Hematopoietic multipotent progenitor cell treated with erythropoietin and hydrocortisone succinate and interleukin-3 and kit ligand, for 15 days (in vitro differentiated cells): Measurements from ENCODE around the gene ATXN3.
"Not testable (repeated sequence)": the region's sequence is repeated elsewhere in the genome, so short reads cannot be mapped to it uniquely, and the experiment has no call there.

Experiments
- DNase-seq: peaks from one replicate; pipeline ENCODE4 v3.0.0-alpha.2; 2015; ENCODE audit warnings: low spot score

The ATXN3 gene

DNA sequence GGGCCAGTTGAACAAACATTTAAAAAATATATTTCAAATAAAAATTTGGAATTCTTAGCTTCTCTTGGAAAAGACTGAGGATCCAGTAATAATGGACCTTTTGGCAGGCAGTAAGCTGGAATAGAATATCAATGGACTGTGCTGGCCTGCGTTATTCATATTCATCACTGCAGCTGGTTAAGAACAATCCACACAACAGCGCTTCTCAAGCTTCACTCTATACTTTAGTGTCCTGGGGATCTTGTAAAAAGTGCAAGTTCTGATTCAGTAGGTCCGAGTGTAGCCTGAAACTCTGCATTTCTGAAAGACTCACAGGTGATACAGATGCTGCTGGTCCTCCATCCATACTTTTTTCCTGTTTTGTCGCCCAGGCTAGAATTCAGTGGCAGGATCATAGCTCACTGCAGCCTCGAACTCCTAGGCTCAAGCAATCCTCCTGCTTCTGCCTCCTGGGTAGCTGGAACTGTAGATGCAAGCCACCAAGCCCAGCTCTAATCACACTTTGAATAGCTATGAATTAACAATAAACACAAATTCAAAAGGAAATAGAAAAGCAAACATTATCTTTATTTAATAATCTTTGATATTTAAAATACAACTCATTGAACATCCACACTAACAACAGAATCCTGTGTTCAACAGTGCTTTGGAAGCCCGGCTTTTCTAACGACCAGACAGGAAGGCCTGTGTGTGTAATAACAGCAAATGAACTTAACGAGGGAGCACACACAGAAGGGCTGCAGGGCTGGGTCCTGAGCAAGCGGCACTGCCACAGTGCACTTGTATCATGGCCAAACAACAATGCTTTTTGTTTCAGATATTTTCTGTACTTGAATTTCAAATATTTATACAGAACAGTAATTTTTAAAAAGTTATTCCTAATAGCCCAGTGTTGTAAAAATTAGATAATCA lies 48.1 kb downstream of the ATXN3 start:
- DNase-seq: no peak

DNA sequence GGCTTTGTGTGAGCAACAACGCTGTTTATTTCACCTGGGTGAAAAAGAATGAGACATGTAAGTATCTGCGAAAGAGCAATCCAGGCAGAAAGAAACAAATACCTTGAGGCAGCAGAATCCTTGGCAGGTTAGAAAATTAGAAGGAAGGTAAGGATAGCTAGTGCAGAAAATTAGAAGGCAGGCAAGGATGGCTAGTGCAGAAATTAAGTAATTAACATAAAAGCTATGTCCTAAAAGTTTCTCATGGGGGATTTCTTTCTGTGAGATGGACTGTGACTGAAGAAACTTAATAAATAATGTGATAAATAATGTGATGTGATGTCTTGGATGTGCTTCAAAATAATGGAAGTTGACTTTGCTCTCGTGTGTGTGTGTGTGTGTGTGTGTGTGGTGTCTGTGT lies 56.6 kb downstream of the ATXN3 start:
- no peak for DNase-seq

DNA sequence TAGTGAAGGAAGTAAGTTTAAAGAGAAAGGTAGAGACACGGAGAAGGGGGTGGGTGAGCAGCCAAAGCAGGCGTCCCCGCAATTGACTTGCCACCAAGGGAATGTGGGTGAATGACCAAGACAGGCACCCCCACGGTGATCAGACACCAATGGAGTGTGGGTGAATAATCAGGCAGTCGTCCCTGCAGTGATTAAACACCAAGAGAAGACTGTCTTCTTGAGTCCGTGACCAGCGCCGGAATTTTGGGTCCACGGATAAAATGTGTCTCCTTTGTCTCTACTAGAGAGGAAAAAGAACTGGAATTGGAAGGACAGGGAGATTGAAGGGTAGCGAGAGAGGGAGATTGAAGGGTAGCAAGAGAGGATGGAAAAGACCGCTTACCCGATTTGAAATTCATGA lies 57.2 kb downstream of the ATXN3 start:
- DNase-seq: not testable (repeated sequence)

DNA sequence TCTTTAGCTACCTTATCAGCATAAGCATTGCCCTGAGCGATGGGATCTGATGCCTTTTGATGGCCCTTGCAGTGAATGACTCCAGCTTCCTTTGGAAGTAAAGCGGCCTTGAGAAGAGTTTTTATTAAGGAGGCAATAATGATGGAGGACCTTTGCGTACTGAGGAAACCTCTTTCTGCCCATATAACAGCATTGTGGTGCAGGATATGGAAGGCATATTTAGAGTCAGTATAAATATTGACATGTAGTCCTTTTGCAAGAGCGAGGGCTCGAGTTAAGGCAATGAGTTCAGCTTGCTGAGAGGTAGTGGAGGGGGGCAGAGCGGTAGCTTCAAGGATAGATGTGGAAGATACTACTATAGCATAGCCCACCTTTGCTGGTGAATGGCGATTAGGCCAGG lies 60.5 kb downstream of the ATXN3 start:
- DNase-seq: not testable (repeated sequence)

DNA sequence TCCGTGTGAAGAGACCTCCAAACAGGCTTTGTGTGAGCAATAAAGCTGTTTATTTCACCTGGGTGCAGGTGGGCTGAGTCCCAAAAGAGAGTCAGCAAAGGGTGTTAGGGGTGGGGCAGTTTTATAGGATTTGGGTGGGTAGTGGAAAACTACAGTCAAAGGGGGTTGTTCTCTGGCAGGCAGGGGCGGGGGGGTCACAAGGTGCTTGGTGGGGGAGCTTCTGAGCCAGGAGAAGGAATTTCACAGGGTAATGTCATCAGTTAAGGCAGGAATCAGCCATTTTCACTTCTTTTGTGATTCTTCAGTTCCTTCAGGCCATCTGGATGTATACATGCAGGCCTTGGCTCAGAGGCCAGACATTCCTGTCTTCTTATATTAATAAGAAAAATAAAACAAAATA lies 64.6 kb downstream of the ATXN3 start:
- DNase-seq: not testable (repeated sequence)

DNA sequence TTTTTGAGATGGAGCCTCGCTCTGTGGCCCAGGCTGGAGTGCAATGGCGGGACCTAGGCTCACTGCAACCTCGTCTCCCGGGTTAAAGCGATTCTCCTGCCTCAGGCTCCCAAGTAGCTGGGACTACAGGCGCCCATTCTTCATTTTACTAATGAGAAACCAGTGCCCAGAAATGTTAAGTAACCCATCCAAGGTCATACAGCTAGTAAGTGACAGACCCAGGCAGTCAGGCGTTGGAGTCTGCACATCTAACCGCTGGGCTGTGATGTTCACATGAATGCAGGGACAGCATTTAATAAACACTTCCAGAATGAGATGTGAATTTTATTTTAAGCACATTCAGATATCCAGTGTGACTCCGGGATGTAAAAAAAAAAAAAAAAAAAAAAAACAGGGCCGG lies 65.2 kb downstream of the ATXN3 start:
- no peak for DNase-seq

DNA sequence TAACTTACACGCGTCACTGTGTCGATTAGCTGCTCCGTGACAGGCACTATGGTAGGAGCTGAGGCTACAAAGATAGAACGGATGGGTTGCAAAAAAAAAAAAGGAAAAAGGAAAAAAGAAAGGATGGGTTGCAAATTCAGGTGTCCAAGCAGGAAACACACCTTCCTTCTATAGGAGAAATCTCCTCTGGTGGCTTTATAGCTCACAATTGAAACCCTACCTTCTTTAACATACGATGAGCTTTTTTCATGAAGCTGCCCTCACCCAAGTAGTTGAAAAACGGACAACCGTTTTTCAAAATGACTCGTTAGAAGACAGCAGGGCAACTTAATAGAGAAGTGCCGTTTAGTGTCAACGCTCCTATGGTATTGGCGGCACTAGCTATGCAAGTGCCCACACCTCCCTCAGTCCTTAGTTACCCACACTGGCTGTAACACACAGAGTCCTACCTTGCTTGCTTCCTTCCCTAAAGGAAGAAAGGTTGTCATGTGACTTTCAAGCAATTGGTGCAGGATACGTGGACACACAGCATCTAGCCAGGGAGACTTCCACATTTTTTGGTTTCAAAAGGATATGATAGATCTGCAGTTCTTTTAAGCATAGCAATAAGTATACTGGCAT lies 65.8 kb downstream of the ATXN3 start:
- DNase-seq: no peak

DNA sequence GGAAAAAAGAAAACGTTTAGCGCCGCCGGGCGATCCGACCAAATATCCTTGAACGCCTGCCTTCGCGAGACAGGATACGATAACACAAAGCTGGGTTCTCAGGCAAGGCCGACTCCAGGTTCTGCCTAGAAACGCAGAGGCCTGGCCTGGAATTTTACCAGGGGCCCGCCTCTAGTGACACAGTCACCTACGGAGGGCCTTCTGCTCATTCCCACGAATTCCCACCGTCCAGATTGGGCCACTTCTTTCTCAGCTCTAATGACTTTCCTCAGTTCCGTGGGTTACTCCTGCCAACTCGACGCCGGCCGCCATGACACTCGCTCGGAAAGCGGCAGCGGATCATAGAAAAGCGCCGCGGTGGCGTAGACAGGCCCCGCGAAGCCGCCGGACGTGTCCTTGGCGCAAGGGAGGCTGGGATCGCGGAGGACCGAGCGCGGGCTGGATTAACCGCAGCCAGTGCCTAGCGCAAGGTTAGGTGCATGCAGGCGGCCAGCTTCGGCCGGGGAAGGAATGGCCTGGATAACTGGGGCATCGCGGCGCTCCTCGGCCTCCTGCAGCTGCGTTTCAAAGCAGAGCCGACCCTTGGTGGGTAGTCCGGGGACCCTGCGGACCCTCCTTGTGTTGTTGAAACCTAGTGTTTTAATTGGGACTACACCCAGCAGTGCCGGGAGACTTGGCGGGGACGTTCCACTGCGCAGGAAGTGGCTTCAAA lies 66.5 kb downstream of the ATXN3 start, which contains the start of gene TRIP11:
TSS of gene TRIP11 (minus strand) at position 341 of the 712 bp plus-strand sequence. CDS start 374 bp downstream, outside the sequence.
- DNase-seq: peak; percentile 90

DNA sequence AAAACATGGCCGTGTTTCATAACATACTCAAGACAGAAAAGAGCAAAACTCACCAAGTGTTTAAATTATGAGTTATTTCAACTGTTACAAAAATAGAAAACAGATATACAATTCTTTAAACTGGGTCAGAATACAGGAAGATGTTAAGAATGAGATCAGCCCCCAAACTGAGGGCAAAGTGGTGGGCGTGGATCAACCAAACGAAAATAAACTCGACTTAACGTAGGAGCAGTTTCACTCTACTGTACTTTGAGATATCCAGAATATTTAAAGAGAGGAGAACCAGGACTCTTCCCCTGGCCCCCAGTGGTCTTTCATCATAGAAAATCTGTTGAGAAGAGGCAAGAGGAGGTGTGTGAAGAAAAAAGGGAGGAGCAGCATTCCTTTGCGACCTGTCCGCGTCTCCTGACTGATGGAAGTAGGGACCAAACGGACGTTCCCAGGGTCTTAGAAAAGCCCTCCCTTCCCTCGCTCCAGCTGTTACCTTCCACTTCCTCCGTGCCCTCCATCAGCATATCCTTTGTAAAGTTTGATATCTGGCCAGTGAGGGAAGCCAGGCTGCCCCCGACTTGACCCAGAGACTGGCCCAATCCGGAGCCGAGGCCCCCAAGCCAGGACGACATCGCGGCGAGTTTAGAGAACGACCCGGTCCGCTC lies 67.2 kb downstream of the ATXN3 start:
- DNase-seq: peak; percentile 24

DNA sequence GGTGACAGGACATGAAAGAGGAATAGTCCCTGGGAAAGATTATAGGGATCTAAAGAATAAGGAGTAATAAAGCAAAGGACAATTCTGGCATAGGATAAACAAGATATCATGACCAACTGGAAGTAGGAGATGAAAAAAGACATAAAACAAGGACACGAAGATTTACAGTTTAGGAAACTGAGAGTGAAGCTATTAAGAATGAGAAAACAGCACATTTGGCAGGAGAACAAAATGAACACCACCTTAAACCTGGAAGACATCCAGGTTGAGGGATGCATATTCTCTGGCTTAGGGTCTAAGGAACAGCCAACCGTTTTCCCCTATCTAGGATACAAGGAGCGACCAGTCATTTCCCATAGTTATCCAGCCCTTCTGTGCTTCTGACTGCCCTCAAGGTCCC lies 68.4 kb downstream of the ATXN3 start:
- no peak for DNase-seq

DNA sequence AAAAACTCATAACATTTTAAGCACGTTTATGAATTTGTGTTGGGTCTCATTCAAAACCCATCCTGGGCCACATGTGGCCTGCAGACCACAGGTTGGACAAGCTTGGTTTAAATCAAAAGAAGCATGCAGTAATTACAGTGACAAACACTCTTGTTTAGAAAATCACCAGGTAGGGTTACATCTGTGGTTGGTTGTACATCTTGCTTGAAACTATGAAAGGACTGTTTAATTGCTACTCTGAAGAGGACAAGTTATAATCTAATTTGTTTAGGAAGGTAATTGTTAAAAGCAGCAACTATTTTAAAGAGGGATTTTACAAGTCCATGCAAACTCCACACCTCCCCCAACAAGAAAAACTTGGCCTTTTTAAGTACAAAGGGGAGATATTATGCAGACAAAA lies 70.5 kb downstream of the ATXN3 start:
- DNase-seq: no peak

DNA sequence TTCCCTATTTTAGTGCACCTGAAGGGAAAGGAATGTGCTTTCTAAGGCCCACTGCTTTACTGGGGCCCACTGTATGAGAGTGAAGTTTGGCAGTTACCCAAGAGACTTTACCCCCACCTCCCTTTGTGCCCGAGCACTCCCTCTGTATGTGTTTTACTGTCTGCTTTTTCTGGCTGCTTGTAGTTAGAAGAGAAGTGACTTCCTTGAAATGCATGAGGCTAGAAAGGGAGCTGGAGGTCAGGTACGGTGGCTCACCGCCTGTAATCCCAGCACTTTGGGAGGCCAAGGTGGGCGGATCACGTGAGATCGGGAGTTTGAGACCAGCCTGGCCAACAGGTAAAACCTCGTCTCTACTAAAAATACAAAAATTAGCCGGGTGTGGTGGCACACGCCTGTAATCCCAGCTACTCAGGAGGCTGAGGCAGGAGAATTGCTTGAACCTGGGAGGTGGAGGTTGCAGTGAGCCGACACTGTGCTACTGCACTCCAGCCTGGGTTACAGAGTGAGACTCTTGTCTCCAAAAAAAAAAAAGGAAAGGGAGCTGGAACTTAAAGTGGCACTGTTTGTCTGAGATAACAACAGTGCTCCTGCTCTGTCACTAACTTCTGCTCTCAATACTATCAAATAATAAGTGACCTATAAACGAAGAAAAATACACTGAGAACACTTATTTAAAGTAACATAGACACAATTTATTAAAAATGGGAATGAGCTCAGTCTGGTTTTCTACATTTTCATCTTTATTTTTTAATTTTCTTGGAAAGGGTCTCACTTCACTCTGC lies 72.3 kb downstream of the ATXN3 start:
- DNase-seq: no peak

DNA sequence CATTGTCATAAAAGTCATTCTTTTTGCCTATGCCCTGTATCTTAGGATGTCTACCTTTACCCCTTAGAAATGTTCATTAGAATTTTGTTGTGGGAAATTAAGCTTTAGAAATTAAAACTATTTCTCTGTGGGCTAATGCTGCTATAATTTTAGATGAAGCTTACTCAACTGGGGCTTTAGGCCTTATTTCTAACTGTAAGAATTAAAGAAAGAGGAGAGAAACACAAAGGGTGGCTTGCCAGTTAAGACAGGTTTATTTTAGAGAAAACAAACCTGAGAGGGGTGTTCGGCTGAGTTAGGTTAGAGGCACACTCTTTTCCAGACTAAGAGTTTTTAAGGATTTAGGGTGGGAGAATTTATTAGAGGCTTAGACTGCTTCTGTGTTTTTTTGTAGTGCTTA lies 72.9 kb downstream of the ATXN3 start:
- DNase-seq: no peak

DNA sequence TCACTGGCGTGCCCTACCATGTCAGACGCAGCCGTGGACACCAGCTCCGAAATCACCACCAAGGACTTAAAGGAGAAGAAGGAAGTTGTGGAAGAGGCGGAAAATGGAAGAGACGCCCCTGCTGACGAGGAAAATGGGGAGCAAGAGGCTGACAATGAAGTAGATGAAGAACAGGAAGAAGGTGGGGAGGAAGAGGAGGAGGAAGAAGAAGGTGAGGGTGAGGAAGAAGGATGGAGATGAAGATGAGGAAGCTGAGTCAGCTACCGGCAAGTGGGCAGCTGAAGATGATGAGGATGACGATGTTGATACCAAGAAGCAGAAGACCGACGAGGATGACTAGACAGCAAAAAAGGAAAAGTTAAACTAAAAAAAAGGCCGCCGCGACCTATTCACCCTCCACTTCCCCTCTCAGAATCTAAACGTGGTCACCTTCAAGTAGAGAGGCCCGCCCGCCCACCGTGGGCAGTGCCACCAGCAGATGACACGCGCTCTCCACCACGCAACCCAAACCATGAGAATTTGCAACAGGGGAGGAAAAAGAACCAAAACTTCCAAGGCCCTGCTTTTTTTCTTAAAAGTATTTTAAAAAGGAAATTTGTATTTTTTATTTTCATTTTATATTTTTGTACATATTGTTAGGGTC lies 79.7 kb downstream of the ATXN3 start:
- no peak for DNase-seq

DNA sequence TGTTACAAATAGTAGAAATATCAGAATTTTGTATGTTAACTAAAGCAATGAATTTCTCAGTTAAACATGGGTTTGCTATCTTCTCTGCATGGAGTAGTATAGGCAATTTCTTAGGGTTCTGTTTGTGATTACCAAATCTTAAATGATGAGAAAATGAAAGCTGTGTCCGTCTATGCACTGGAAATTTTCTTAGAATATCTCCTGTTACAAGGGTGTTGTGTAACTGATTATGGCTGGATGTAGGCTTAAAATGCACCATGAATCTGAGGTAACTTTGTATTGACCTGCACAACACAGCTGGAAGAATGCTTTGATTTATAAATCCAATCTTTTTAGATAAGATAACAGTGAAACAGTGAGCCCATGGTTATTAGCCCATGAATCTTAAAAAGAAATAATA lies 84.3 kb downstream of the ATXN3 start:
- DNase-seq: no peak

DNA sequence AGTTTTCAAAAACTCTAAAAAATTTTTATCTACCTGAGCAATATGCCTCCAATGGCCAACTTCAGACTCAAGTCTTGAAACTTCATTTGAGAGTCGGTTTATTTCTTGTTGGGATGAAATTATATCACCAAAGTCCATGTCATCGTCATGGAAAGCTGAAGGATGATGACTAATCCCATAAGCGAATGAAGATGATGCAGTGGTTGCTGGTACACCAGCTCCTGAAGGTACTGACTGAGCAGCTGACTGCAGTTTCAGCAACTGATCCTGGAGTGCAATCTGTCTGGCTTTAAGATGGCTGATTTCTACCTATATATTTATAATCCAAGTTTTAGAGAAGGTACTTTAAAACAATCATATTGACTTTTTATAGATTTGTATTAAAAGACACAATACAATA lies 84.9 kb downstream of the ATXN3 start:
- no peak for DNase-seq

DNA sequence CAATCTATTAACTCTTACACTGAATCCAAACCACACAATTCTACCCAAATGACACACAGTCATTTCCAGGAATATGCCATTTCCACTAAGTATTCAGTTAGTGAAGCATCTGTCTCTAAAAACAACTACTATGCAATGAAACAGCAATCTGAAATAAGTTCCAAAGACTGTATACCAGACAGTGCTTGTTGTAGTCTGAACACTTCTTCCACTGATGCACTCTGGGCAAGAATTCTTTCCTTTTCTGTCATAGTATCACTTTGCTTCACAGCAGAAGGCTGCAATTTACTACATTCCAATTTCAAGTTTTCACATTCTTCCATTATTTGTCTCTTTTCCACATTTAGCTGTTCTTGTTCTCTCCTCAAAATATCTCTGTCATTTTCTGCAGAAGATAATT lies 92.3 kb downstream of the ATXN3 start:
- no peak for DNase-seq

DNA sequence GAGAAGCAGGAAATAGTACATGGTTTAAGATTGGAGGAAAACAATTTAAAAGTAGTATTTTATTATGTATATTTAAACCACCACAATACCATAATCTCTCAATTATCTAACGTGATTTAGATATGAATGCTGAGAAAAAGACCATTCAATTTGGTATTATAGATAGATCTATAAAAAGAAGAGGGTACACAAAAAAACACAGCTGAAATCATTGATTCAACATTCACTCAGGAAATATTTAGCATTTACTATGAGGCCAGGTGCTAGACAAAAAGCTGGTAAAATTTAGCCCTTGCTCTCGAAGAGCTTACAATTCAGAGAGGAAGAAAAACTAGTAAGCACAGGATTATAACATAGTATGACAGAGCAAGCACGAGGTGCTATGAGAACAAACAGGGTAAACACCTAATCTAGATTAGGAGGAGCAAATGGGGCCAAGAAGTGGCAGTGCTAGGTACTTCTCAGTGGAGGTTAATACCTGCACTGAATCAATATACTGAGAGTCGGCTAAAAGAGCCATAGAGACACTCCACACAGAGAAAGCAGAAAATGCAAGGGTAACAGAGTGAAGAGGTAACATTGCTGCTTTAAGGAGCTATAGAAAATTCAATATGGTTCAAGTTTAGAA lies 94.1 kb downstream of the ATXN3 start:
- no peak for DNase-seq

DNA sequence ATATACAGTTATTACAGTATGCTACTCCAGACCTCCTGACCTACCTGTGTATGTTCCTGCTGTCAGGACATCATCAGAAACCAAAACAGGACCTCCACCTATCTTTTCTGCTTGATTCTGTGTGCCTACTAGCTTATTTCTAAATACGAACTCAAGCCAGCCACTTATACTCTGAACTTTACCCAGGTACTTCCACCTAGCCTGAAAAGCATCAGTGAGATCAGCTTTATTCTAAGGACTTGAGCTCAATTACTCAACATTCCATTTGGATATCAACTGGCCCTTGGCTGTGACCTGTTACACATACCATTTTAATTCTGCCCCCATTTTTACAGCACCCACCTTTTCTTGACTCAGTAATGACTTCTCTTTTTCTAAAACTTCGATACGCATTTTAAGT lies 95.7 kb downstream of the ATXN3 start:
- no peak for DNase-seq

DNA sequence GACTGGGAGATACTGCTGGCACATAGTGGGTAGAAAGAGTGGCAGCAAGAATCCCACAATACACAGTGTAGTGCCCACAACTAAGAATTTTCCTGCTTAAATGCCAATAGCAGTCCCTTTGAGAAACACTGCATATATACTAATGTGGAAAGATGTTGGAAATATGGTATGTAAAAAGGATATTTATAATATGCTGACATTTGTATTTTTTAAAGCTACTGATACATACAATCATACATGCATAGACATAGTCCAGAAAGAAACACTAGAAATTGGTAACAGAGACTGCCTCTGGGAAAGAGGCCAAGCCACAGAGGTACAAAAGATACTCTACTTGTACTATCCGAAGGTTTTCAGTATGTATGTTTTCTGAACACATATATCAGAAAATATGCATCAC lies 96.8 kb downstream of the ATXN3 start:
- DNase-seq: no peak
